Activated naive CD4-positive, alpha-beta T cell treated with anti-CD3 and anti-CD28 coated beads, Interleukin-2, amount 50 U/mL, for 72 hours (primary cell): Measurements from ENCODE around the gene SRRM4. TPM values are rescaled to one million over a fixed set of nuclear protein-coding genes. Genes with fewer than 3 reads are reported as not detected.
"Not testable (repeated sequence)": the region's sequence is repeated elsewhere in the genome, so short reads cannot be mapped to it uniquely, and the experiment has no call there.

Source experiments
- ATAC-seq, 2 donors: fragments of 150-1000 bp; cut with Tn5 transposase; 2 replicates each; pipeline ENCODE4 v1.10.0; 2021; ENCODE audit warnings: mild to moderate bottlenecking in 2 of 2, moderate library complexity in 2 of 2
- DNase-seq, 2 donors: peaks; one replicate each; pipeline ENCODE4 v3.0.0; 2021 to 2022; ENCODE audit warnings: low spot score in 2 of 2
- H3K27ac Mint-ChIP-seq, 2 donors: one replicate each; pipeline ENCODE4 v1.8.0; 2022; ENCODE audit warnings: mild to moderate bottlenecking in 2 of 2, mixed read lengths in 2 of 2
- H3K36me3 Mint-ChIP-seq, 2 donors: one replicate each; pipeline ENCODE4 v1.8.0; 2022; ENCODE audit warnings: mixed read lengths in 2 of 2
- H3K9me3 Mint-ChIP-seq, 2 donors: one replicate each; pipeline ENCODE4 v1.8.0; 2022; ENCODE audit warnings: mixed read lengths in 2 of 2
- total RNA-seq, 2 donors: library from RNA; stranded (reverse); gene quantifications; one replicate each; pipeline ENCODE4 v1.2.3, GENCODE V29; 2022

The SRRM4 gene
- total RNA-seq, 2 donors from 2014 or later: not detected

- ATAC-seq (no peak), DNase-seq (no peak)
- H3K9me3 Mint-ChIP-seq: peaks cover 1 to 10% of the 10 kb centered on the region in 2 donors
- H3K36me3 Mint-ChIP-seq: no peaks in the 10 kb centered on the region
- H3K27ac Mint-ChIP-seq: no peak overlapping the region
Observed at GRCh38 chr12:119082016-119082415, 100.7 kb downstream of the SRRM4 start.

GRCh38 chr12:119082496-119082895 lies 101.2 kb downstream of the SRRM4 start:
- Mint-ChIP-seq H3K9me3 (peaks cover 3 to 13% of the 10 kb centered on the region in 2 donors), H3K27ac (no peak overlapping the region), H3K36me3 (no peaks in the 10 kb centered on the region)
- no peak for ATAC-seq
- no peak for DNase-seq

- DNase-seq (no peak), ATAC-seq (no peak)
- H3K36me3 Mint-ChIP-seq: no peaks in the 10 kb centered on the region
- no peak overlapping the region for H3K27ac Mint-ChIP-seq
- peaks cover 5 to 7% of the 10 kb centered on the region in 2 donors for H3K9me3 Mint-ChIP-seq
Observed at GRCh38 chr12:119088685-119089379, 107.5 kb downstream of the SRRM4 start.

GRCh38 chr12:119089380-119090013 lies 108.2 kb downstream of the SRRM4 start:
- no peaks in the 10 kb centered on the region for H3K36me3 Mint-ChIP-seq
- no peak overlapping the region for H3K27ac Mint-ChIP-seq
- peaks cover 5 to 9% of the 10 kb centered on the region in 2 donors for H3K9me3 Mint-ChIP-seq
- ATAC-seq: no peak
- no peak for DNase-seq

- H3K36me3 Mint-ChIP-seq: no peaks in the 10 kb centered on the region
- no peak for ATAC-seq
- no peak for DNase-seq
- peaks cover 5 to 11% of the 10 kb centered on the region in 2 donors for H3K9me3 Mint-ChIP-seq
- no peak overlapping the region for H3K27ac Mint-ChIP-seq
Observed at GRCh38 chr12:119090276-119090675, 108.9 kb downstream of the SRRM4 start.

GRCh38 chr12:119090865-119091264 lies 109.5 kb downstream of the SRRM4 start:
- H3K36me3 Mint-ChIP-seq: no peaks in the 10 kb centered on the region
- DNase-seq (no peak), ATAC-seq (no peak)
- H3K9me3 Mint-ChIP-seq: peaks cover 5 to 11% of the 10 kb centered on the region in 2 donors
- no peak overlapping the region for H3K27ac Mint-ChIP-seq

GRCh38 chr12:119096429-119097202 lies 115.3 kb downstream of the SRRM4 start:
- Mint-ChIP-seq H3K9me3 (peaks cover 20 to 24% of the 10 kb centered on the region in 2 donors), H3K36me3 (peaks cover 5 to 14% of the 10 kb centered on the region in 2 donors), H3K27ac (no peak overlapping the region)
- DNase-seq (no peak), ATAC-seq (no peak)

GRCh38 chr12:119100933-119101332 lies 119.6 kb downstream of the SRRM4 start:
- no peak for DNase-seq
- H3K36me3 Mint-ChIP-seq: peaks cover 5 to 14% of the 10 kb centered on the region in 2 donors
- H3K9me3 Mint-ChIP-seq: peaks cover 16 to 20% of the 10 kb centered on the region in 2 donors
- no peak overlapping the region for H3K27ac Mint-ChIP-seq
- no peak for ATAC-seq

- DNase-seq (no peak), ATAC-seq (no peak)
- Mint-ChIP-seq H3K36me3 (peaks cover 5 to 14% of the 10 kb centered on the region in 2 donors), H3K9me3 (peaks cover 16 to 20% of the 10 kb centered on the region in 2 donors), H3K27ac (no peak overlapping the region)
Observed at GRCh38 chr12:119102274-119102673, 120.9 kb downstream of the SRRM4 start.

- H3K36me3 Mint-ChIP-seq: peaks cover 5 to 10% of the 10 kb centered on the region in 2 donors
- H3K27ac Mint-ChIP-seq: no peak overlapping the region
- peaks cover 16 to 17% of the 10 kb centered on the region in 2 donors for H3K9me3 Mint-ChIP-seq
- ATAC-seq (no peak), DNase-seq (no peak)
Observed at GRCh38 chr12:119102714-119103113, 121.4 kb downstream of the SRRM4 start.

- not testable (repeated sequence) for H3K27ac Mint-ChIP-seq, H3K36me3 Mint-ChIP-seq, DNase-seq, ATAC-seq
- peaks cover under 1 to 16% of the 10 kb centered on the region in 2 donors for H3K9me3 Mint-ChIP-seq
Observed at GRCh38 chr12:119104969-119105368, 123.6 kb downstream of the SRRM4 start.

GRCh38 chr12:119113496-119113986 lies 132.2 kb downstream of the SRRM4 start:
- ATAC-seq (no peak), DNase-seq (no peak)
- Mint-ChIP-seq H3K36me3 (no peaks in the 10 kb centered on the region), H3K9me3 (peaks cover 5 to 9% of the 10 kb centered on the region in 2 donors), H3K27ac (no peak overlapping the region)

- H3K36me3 Mint-ChIP-seq: no peaks in the 10 kb centered on the region
- DNase-seq (no peak), ATAC-seq (no peak)
- peaks cover 5 to 7% of the 10 kb centered on the region in 2 donors for H3K9me3 Mint-ChIP-seq
- peak overlapping the region in 1 of 2 donors; percentile 14 for H3K27ac Mint-ChIP-seq
Observed at GRCh38 chr12:119114294-119114693, 133.0 kb downstream of the SRRM4 start.

- Mint-ChIP-seq H3K9me3 (peaks cover 4 to 5% of the 10 kb centered on the region in 2 donors), H3K27ac (no peak overlapping the region), H3K36me3 (no peaks in the 10 kb centered on the region)
- peak in 1 of 2 donors; percentile 29 for DNase-seq
- no peak for ATAC-seq
Observed at GRCh38 chr12:119115296-119115905, 134.1 kb downstream of the SRRM4 start.

GRCh38 chr12:119117936-119118335 lies 136.6 kb downstream of the SRRM4 start:
- H3K27ac Mint-ChIP-seq: no peak overlapping the region
- DNase-seq (no peak), ATAC-seq (no peak)
- no peaks in the 10 kb centered on the region for H3K9me3 Mint-ChIP-seq
- no peaks in the 10 kb centered on the region for H3K36me3 Mint-ChIP-seq

GRCh38 chr12:119118625-119119024 lies 137.3 kb downstream of the SRRM4 start:
- Mint-ChIP-seq H3K36me3 (no peaks in the 10 kb centered on the region), H3K9me3 (no peaks in the 10 kb centered on the region), H3K27ac (no peak overlapping the region)
- no peak for ATAC-seq
- no peak for DNase-seq

- H3K36me3 Mint-ChIP-seq: no peaks in the 10 kb centered on the region
- H3K9me3 Mint-ChIP-seq: no peaks in the 10 kb centered on the region
- DNase-seq: no peak
- no peak for ATAC-seq
- H3K27ac Mint-ChIP-seq: no peak overlapping the region
Observed at GRCh38 chr12:119122047-119122446, 140.7 kb downstream of the SRRM4 start.
